Left kidney (tissue), 8 donors: ENCODE measurements around the gene ASB11. TPM values are rescaled to one million over a fixed set of nuclear protein-coding genes. Genes with fewer than 3 reads are reported as not detected.

ENCODE experiments used
- DNase-seq: peaks from one replicate; pipeline ENCODE4 v3.0.0-alpha.2; 2013
- long read RNA-seq, 8 donors: transcript quantifications; one replicate each; lab custom pipeline, GENCODE V29; 2026
- polyA plus RNA-seq: library from polyadenylated mRNA; unstranded; fragments of 120-200 nt; gene quantifications from one replicate; pipeline ENCODE4 v1.2.1, GENCODE V29; 2013; ENCODE audit not compliant: insufficient read length

The ASB11 gene, protein sequence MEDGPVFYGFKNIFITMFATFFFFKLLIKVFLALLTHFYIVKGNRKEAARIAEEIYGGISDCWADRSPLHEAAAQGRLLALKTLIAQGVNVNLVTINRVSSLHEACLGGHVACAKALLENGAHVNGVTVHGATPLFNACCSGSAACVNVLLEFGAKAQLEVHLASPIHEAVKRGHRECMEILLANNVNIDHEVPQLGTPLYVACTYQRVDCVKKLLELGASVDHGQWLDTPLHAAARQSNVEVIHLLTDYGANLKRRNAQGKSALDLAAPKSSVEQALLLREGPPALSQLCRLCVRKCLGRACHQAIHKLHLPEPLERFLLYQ
- polyA plus RNA-seq, result 0.08 TPM
- long read RNA-seq, donor 1, result 0 reads
- long read RNA-seq, donor 2, result 0 reads
- long read RNA-seq, donor 3, result 0 reads
- long read RNA-seq, donor 4, result 0 reads
- long read RNA-seq, donor 5, result 0 reads
- long read RNA-seq, donor 6, result 0 reads
- long read RNA-seq, donor 7, result 0 reads
- long read RNA-seq, donor 8, result 0 reads

DNA sequence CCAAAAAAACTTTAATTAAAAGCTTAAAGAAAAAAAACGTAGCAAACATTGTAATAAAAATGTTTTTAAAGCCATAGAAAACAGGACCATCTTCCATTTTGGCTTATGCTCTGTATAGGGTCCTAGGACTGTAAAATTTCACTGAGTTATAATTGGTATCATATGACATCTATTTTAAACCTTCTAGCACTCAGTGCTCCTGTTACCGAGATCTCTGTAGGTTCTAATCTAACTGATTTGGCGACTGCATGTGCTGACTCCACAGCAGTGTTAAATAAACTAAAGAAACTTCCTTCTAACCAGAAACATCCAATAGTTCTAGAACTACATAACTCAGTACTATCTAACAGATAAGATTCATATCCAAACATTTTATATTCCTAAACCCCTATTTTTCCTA, at the start of gene ASB11:
Gene ASB11 (minus strand): TSS at position 132 of the 400 bp plus-strand sequence. CDS start 35 bp downstream, at position 97.
- no peak for DNase-seq

DNA sequence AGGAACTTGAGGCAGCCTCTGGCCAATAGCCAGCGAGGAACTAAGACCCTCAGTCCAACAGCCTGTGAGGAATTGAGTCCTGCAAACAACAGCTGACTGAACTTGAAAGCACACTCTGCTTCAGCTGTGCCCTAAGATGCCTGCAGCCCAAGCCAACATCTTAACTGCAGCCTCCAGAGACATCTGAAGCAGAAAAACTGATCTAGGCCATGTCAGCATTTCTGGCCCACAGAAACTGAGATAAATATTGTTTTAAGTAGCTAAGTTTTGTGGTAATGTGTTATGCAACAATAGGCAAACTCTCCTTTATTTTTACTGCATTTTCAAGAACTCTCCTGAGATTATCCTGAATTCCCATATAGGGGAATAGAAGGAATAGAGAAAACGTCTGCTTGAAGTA, 44.3 kb upstream of the ASB11 start:
- DNase-seq, result no peak

DNA sequence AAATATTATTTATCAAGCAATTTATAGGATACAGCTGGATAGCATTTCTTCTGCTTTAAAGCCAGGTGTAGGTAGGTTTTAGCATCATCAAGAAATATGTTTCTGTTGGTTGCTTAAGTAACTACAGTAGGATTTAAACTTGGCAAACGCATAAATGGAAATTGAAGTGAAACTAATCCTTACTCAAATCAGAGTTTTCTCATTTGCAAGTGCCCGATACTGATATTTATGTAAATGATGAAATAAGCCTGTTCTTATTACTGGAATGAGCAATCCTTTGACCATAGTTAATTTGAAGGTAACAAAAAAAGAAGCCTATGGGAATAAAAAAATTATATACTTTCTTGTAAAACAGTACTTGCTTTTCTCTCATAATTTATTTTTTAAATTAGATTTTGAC, 43.1 kb upstream of the ASB11 start:
- no peak for DNase-seq

DNA sequence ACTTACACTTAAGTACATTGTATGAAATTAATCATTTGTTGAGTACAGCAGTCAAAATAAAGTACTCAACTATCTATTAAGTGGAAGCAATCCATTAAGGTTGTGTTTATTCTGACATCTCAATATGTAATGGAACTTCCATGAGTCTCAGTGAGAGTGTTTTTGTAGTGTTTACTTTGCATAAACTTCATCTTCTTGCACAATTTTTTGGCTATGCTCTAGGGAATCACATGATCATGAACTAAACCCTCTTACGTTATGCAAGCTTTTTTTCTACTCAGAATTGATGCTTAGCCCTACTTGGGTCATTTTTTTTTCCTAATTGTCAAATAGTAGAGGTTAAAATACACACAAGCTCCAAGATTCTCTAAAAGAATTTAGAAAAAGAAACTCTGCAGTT, 41.0 kb upstream of the ASB11 start:
- no peak for DNase-seq

DNA sequence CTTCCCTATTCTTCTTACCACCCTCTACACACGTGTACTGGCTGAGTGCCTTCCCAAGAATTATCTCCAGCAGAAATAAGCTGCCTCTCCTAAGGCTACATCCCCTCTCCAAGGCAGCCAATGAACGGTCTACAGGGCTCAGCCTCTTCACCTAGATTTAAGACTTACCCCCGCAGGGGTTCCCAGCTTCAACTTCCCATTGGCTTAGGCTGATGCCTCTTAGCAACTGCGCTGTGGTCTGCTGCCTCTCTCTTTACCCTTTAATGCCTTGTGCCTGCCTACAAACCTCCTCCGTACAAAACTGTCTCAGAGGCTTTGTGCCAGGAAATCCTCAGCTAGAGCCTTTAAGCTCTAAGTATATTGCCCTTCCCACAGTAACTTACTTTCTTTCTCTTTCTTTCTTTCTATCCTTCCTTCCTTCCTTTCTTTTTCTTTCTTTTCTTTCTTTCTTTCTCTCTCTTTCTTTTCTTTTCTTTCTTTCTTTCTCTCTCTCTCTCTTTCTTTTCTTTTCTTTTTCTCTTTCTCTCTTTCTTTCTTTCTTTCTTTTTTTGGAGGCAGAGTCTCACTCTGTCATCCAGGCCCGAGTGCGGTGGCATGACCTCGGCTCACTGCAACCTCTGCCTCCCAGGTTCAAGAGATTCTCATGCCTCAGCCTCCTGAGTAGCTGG, 35.0 kb upstream of the ASB11 start:
- no peak for DNase-seq

DNA sequence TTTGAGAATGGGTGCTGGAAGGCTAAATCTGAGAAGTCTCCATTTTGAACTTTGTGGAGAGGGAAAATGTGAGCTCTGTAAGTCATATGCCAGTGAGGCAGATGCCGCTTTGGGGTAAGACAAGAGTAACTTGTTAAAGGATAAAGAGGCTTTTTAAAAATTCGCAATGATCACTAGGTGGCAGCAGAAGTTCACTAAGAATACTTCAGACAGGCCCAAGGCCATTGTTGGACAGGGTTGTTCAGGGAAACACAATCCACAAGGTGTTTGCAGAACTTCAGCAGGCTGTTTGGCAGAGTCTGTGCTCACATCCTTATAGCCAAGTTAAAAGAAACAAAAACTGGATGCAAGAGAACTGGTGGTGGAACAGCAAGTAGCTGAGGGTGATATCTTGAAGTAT, 33.6 kb upstream of the ASB11 start:
- peak; percentile 70 for DNase-seq

DNA sequence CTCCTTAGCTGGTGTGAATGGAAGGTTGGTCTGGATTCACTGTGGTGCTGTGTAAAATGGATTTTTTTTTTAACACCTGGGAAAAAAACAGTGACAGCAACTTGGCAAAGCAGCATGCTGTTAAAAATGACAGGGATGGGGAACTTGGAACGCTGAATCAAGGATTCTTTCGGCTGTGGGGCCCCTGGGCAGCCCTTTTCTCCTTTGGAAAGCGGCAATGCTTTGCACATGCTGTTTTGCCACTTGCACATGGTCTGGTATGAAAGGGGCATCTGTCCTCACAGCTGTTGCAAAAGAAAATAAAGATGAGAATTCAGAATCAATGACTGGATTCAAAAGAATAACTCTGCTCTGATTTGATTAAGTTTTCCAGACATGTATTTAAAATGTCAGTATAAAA, 30.5 kb upstream of the ASB11 start:
- DNase-seq, result no peak

DNA sequence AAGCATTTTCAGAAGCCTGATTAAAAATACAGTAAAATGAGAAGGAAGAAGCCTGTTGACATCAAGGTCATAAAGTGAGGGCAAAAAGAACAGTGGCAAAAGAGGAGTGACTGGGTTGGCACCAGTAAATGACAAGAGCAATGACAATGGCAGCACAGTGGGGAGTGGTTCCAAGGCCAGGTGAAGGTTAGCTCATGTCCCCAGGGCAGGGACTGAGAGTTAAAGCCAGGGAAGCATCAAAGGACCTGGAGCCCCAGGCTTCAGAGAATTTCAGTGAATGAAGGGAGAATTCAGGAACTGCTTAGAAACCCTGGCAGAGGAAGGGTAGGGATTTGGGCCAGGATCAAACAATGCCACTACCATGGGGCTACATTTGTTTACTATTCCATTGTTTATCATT, 28.7 kb upstream of the ASB11 start:
- DNase-seq, result no peak

DNA sequence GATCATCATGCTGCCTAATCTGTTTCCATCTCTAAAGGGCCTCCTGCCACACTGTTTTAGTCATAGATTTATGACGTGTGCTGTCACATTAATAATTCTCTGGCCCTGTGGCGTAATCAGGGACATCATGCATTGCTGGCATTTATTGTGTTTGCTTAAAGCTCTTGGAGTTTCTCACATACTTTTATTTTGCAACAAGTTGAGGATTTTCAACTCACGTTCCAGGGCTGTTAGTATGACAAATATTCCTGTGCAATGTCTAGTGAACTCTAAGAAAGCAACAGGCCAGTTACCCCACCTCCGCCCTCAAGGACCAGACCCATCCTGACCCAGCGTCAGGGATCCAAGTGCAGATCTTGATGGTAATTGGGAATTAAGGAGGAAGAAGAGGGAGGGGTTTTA, 27.6 kb upstream of the ASB11 start:
- no peak for DNase-seq

DNA sequence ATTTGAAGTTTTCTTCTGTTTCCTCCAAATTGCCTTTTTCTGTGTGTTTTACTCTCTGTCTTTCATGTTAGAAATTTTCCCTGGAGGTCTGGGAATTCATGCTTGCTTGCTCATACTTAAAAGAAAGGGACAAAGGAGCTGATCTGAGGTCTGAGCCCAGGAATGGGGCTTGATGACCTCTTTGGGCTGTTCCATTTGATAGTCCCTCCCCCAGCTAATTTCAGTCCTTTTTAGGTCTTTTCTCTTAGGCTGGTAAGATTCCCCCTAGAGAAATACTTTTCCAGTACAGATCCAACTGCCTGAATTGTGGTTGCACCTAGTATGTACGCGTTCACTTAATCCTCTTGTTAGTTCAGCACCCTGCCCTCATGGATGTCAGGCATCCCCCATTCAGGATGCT, 25.4 kb upstream of the ASB11 start:
- no peak for DNase-seq

DNA sequence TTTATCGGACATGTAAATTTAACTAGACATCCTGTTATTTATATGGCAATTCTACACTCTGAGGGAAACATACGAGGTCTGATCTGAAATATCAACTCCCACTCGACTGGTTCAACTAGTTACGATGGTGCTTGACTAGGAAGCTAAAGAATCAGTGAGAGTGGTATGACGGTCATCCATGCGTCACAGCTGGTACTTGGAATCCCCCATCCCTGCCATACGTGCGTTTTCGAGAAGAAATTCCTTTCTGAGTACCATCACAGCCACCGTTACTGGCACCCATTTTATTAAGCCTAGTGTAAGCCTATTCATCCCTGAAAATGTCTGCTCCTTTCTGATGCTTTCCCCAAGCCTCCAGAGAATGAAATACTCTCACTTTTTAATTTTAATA, 20.6 kb upstream of the ASB11 start:
- DNase-seq, result peak; percentile 28

DNA sequence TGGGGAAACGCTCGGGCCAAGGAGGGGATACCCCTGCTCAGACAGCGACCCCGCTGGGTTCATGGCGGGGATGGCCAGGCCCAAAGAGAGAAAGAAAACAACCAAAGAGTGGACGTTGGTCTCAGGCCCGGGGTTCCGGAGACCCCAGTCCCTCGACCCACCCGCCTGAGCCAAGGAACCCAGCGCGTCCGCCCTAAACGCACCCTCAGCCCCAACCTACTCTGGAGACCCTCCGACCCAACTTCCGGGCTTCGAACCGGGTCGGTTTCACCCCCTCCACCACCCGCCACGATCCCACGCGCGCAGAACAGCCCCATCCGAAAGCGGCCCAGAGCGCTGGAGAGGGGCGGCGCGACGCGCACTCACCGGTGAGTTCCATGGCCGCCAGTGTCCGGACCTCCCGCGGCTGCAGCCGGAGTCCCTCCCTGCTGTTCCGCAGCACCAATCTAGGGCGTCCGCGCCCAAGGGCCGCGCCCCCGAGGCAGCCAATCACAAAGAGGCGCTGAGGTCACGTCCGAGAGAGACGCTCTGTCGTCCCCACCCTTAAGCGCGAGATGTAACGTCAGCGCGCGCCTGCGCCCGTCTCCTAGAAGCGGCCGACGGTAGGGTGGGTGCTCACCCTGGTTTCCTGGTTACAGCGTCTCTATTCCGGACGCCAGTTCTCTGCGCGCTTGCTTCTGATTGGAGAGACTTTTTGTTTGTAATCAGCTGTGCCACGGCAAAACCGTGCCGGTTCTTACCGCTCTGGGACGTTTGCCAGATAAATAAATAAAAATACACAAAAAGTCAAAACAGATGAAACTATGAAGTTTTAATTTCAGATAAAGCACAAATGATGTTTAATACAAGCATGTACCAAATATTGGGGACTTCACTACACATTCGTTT, 19.9 kb upstream of the ASB11 start, which contains the start of gene PIGA:
Gene PIGA (minus strand): TSS at position 389 of the 888 bp plus-strand sequence. CDS start 3,593 bp downstream, outside the sequence.
- peak; percentile 93 for DNase-seq

DNA sequence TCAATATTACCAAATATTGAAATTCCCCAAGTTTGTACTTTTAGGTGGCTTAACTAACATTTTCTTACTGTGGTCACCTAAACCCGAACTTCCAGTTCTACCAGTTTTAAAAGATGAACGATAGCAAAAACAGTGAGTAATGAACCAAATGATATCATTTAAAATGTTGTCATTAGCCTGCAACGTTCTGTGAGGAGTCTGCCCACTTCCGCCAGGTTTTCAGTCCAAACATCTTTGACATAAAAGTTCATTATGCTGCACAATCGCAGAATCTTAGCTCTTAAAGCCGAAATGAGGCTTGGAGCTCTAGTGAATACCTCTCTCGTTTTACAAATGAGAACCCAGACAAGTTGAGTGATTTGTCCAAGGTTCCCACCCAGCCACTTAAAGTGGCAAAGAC, 19.1 kb upstream of the ASB11 start:
- DNase-seq, result no peak

DNA sequence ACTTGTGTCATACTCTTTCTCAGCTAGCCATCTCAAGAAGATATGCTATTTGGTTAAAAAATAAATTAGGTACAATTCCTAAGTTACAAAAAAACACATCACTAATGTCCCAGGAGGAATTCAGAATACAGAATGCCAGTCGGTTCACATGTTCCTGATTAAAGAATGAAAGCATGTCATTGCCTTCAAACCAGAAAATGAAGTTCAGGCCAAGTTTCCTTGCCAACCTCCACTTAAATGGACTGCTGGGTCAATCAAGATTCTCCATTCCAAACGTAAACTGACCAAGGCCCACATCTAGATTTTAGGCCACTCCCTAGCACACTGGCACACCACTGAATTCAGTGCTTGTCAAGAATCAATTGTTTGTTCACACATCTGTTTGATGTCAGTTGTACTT, 13.4 kb upstream of the ASB11 start:
- DNase-seq, result no peak

DNA sequence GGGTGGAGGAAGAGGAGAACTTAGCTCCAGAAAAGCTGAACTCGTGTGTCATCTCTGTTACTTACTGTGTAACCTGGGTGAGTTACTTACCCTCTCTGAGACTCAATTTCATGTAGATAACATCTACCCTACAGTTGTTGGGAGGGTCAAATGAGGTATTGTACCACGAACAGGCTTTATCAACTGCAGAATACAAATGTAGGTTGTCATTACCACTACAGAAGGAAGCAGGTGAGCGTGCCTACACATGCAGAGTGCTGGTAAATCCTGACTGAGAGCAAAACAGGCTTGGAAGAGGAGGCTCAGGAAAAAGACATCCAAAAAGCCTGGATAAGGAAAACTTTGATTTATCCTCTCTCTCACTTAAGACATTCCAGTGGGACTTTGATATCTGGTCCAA, 12.7 kb upstream of the ASB11 start:
- no peak for DNase-seq

DNA sequence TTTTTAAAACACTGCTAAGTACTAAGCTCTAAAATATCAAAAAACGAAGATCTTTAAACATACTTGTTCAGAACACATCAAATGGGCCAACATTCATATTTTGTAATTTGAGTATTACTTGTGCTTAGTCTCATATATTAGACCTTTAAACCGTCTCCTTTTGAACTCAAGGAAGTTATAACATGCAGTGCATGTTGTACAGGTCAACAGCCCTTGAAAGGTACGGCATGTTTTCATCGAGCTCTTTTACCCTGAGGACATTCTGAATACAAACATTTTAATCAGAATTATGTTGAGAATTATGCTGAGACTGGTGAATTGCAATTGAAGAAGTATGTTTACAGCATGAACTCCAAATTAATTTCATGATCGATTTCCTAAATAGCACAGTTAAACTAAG, 7.0 kb upstream of the ASB11 start:
- no peak for DNase-seq

DNA sequence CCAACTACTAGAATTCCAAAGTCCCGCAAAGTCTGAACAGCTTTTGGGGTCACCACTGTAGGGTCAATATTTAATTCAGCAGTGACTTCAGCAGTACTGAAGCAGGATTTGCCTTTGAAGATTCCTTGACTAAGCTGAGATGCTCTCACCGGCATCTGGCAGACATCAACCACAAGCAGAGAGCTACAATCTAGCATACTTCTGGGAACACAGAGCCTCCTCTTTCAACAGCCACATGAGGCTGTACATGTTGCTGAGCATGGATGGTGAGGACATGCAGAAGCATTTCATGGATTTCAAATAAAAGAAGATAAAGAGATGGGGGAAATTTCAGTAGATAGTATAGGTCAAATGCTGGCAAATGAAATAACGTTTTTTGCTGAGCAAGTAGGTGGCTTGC, 6.6 kb upstream of the ASB11 start:
- no peak for DNase-seq

DNA sequence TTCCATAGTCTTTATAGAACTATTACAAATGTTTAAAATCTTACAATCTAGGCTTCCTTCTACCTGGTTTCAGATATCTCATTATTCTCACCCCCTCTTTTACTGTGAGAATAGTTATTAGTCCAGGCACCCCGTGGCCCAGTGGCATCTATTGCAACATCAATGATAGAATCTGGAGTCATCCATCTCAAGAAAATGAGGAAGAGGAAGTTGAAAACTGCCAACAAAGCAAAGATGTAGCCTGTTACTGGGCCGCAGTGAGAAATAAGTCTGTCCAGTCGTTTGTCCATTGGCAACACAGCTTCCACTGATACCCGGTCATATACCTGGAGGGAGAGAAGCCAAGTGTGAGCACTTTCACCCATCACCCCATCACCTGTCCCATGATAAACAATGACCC, 6.0 kb upstream of the ASB11 start:
- no peak for DNase-seq

DNA sequence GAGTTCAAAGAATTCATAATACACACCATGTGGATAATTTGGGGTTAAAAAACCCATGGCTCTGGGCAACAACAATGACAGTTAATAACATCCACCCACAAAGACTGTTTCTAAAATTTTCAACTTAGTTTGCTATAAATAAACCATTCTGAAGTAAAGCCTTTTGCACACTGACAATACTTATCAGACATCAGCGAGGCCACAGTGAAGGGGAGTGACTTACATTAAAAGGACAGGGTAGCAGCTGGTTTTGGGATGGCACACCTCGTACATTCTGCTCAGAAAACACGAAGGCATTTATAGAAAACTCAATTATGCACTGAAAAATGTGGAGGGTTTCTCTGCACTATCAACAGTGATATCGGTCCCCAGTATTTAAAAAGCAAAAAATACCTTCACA, 4.9 kb upstream of the ASB11 start:
- no peak for DNase-seq

DNA sequence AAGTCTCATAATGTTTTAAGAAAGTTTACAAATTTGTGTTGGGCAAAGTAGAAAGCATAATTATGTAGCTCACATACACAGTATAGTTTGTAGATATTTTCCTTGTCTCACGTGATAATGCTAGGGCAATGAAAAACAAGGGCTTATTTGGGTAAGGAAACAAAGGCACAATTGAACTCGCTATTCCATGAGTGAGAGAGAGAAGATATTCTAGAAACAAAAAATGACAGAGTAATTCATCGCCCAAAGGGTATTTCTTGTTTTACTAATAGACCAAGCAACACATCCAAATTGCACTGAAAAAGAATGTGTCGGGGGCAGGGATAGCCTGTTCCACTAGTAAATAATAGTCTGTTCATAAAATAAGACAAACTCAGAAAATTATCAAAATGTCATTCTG, 3.6 kb upstream of the ASB11 start:
- DNase-seq, result no peak

DNA sequence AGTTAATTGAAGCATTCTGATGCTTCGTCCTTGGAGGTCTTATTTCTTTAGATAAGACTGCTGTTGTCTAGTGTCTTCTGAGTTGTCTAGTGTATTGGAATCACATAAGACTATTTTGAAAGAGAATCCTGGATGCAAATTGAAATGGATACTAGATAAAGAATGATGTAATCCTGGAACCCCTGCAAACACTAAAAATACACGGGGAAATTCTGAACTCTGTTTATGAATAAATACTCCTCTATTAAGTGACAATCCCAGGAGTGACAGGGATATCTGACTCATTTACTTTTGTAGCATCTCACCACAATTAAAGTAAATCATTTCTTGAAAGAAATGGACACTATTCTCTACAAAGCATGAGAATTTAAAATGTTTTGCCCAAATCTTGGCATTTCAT, 968 bp downstream of the ASB11 start:
- no peak for DNase-seq

DNA sequence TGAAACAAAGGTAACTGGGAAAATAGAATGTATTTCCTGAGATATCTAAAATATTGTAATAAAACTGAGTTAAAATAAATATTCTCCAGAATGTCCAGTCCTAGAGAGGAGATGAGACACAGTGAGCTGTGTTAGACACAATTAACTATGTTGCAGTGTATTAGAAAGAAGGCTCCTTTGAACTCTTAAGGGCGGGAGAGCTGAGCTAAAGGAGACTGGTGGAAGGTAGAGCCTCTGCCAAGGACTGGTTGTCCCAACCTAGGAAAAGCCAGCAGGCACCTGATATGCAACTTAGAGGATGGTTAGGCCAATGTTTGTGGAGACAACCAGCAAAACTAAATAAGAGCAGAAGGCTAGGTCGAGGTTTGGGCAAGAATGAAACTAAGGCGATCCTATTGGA, 4.3 kb downstream of the ASB11 start:
- no peak for DNase-seq

DNA sequence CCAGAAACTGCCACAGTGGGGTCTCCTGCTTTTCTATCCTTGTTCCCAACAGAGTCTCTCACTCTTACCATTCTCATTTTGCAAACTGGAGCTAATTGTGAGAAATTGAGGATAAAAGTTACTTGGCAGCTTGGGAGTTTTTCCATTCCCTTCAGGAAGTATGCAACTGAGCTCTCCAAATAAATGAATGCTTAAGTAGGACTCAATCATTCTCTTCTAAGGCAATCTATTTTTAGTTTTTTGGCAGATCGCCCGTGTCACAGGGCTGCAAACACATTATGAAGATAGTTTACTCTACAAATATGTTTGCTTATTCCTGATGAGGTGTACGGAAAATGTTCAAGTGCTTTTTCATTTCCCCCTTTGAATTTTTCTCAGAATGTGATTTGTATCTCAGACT, 5.3 kb downstream of the ASB11 start:
- peak; percentile 40 for DNase-seq
